Heart left ventricle (tissue), 13 donors: Measurements from ENCODE around the gene GIMAP1.

Experiments
- POLR2A ChIP-seq, 2 donors: fragments of 450-650 bp; IDR thresholded peaks; one replicate each; pipeline ENCODE4 v1.6.1; 2017; ENCODE audit warnings: antibody characterized with exemption in 2 of 2, mild to moderate bottlenecking in 2 of 2, moderate library complexity in 2 of 2
- TF ChIP-seq, protein P1 (sequence below), 12 donors: fragments of 200-600 bp; sonication (generic) in 4 of 12; IDR thresholded peaks; one replicate each; pipeline versions ENCODE4 v1.5.0 to v1.8.0; 2018 to 2022; ENCODE audit warnings: antibody characterized with exemption in 12 of 12, mild to moderate bottlenecking in 5 of 12
- donor health status: ischemic (EF 13 %, LVEDD 7.1; RV severe dilation, severe dysfunction).
- donor health status: DM: no; HTN: yes; CAD: no.
- donor health status: DM: no; HTN: no; CAD: no.
- donor health status: ischemic (EF 25% LVEDD 6.9; RV normal size, moderate dysfunction).
- donor health status: ischemic (EF 25% LVEDD 5.7; RV mildly dilated, moderate dysfunction).
- donor health status: ischemic (EF 35%, LVEDD 5.7; RV mildly dilated, moderate dysfunction).
- donor health status: nonischemic (EF 11% LVEDD 7.7; RV severe dilation, severe dysfunction).
- donor health status: DM: yes; HTN: yes; CAD: no.
- donor health status: PGD.
- donor health status: ischemic (EF 29% LVEDD 5.4; RV normal size, mild dysfunction).
- donor health status: nonischemic (EF 23%, LVEDD 6.1; RV moderate dilation, normal function).

GRCh38 chr7:150753239-150753638, 36.8 kb downstream of the GIMAP1 start:
- TF ChIP-seq, protein P1, sequence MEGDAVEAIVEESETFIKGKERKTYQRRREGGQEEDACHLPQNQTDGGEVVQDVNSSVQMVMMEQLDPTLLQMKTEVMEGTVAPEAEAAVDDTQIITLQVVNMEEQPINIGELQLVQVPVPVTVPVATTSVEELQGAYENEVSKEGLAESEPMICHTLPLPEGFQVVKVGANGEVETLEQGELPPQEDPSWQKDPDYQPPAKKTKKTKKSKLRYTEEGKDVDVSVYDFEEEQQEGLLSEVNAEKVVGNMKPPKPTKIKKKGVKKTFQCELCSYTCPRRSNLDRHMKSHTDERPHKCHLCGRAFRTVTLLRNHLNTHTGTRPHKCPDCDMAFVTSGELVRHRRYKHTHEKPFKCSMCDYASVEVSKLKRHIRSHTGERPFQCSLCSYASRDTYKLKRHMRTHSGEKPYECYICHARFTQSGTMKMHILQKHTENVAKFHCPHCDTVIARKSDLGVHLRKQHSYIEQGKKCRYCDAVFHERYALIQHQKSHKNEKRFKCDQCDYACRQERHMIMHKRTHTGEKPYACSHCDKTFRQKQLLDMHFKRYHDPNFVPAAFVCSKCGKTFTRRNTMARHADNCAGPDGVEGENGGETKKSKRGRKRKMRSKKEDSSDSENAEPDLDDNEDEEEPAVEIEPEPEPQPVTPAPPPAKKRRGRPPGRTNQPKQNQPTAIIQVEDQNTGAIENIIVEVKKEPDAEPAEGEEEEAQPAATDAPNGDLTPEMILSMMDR (IDR thresholded peaks at IDR 0.05), result no peak
- no peak for TF ChIP-seq POLR2A (IDR thresholded peaks at IDR 0.05)
